GM12878 (cell line): Measurements from ENCODE around the gene ANKRD33B. TPM values are rescaled to one million over a fixed set of nuclear protein-coding genes. Genes with fewer than 3 reads are reported as not detected.

Experiments
- ATAC-seq: fragments of 200-7000 bp; cut with Tn5 transposase; 3 replicates; pipeline ENCODE4 v1.9.1; 2020; ENCODE audit warnings: mild to moderate bottlenecking, moderate library complexity
- BruUV-seq: library from RNA; stranded (reverse); fragments of 400-500 nt; replicated peaks from 2 replicates; lab custom pipeline; 2021; lab: Mats Ljungman, UMichigan
- CTCF ChIA-PET: fragments of 300-600 bp; sonication (Branson Sonifier 250); formaldehyde crosslinking; extraction: SDS; loops from one replicate; lab custom pipeline; 2021; ENCODE audit warnings: inconsistent platforms; lab: Yijun Ruan, JAX
- POLR2A ChIA-PET: fragments of 350-600 bp; formaldehyde crosslinking; extraction: SDS; loops from one replicate; lab custom pipeline; 2021; ENCODE audit warnings: inconsistent platforms; lab: Charles Lee
- RAD21 ChIA-PET: fragments of 300-600 bp; sonication (Branson Sonifier 250); formaldehyde crosslinking; loops from one replicate; lab custom pipeline; 2023; ENCODE audit warnings: antibody characterized with exemption; ENCODE audit not compliant: unreplicated experiment; lab: Charles Lee
- SMC1A ChIA-PET: fragments of 300-600 bp; sonication (Branson Sonifier 250); formaldehyde crosslinking; loops from one replicate; lab custom pipeline; 2023; ENCODE audit not compliant: unreplicated experiment, uncharacterized antibody; lab: Charles Lee
- DNase-seq: peaks from one replicate; pipeline ENCODE4 v3.0.0-alpha.2; 2011; ENCODE audit warnings: low read depth, low spot score
- FAIRE-seq: peaks from 3 replicates; lab custom pipeline; 2011; peaks lifted over from hg19 to GRCh38; lab: Jason Lieb, UNC
- H2AFZ ChIP-seq: 2 replicates; pipeline ENCODE4 v1.6.0; 2011; ENCODE audit warnings: low read depth, low read length, control low read depth; ENCODE audit not compliant: control insufficient read depth
- H3K27ac ChIP-seq: 2 replicates; pipeline ENCODE4 v1.5.1; 2011; ENCODE audit warnings: control low read depth; ENCODE audit not compliant: control insufficient read depth, insufficient read depth
- H3K27me3 ChIP-seq, 2 experiments: replicated peaks in 1 of 2; 2 replicates each; pipeline versions ENCODE4 v1.6.0 to v1.6.1; 2011; ENCODE audit warnings: low read length in 1 of 2; ENCODE audit not compliant: control insufficient read depth in 2 of 2, insufficient read depth in 2 of 2
- H3K36me3 ChIP-seq, 2 experiments: 2 replicates each; pipeline ENCODE4 v1.5.1; 2011; ENCODE audit warnings: low read length in 1 of 2; ENCODE audit not compliant: control insufficient read depth in 2 of 2, insufficient read depth in 2 of 2
- H3K4me1 ChIP-seq: 2 replicates; pipeline ENCODE4 v1.6.1; 2011; ENCODE audit warnings: mild to moderate bottlenecking, low read length, moderate library complexity, mixed read lengths; ENCODE audit not compliant: control insufficient read depth, insufficient read depth
- H3K4me2 ChIP-seq: 2 replicates; pipeline ENCODE4 v1.6.0; 2011; ENCODE audit warnings: control low read depth; ENCODE audit not compliant: control insufficient read depth, insufficient read depth
- H3K4me3 ChIP-seq: fragments of 200-600 bp; sonication (generic); 2 replicates; pipeline ENCODE4 v1.5.1; 2016
- H3K79me2 ChIP-seq: 2 replicates; pipeline ENCODE4 v1.6.0; 2011; ENCODE audit warnings: low read length; ENCODE audit not compliant: control insufficient read depth, insufficient read depth
- H3K9ac ChIP-seq: 2 replicates; pipeline ENCODE4 v1.8.0; 2011; ENCODE audit warnings: low read length, control low read depth, mixed read lengths; ENCODE audit not compliant: control insufficient read depth, insufficient read depth
- H3K9me3 ChIP-seq: replicated peaks from 3 replicates; pipeline ENCODE4 v1.5.1; 2011; ENCODE audit warnings: mild to moderate bottlenecking, low read length; ENCODE audit not compliant: control insufficient read depth, insufficient read depth
- H4K20me1 ChIP-seq: 2 replicates; pipeline ENCODE4 v1.6.0; 2011; ENCODE audit not compliant: control insufficient read depth, insufficient read depth
- CHD1 ChIP-seq: IDR thresholded peaks from 2 replicates; pipeline ENCODE4 v1.6.1; 2012; ENCODE audit warnings: low read depth, low read length, improper control_type of control experiment
- CREB1 ChIP-seq: IDR thresholded peaks from 2 replicates; pipeline ENCODE4 v1.6.1; 2012; ENCODE audit warnings: low read depth, mild to moderate bottlenecking, inconsistent platforms
- GATAD2B ChIP-seq: fragments of 450-650 bp; conservative IDR thresholded peaks from 2 replicates; pipeline ENCODE4 v1.6.1; 2017; ENCODE audit warnings: low read depth, mild to moderate bottlenecking, moderate library complexity
- MEF2B ChIP-seq: fragments of 450-650 bp; IDR thresholded peaks from 2 replicates; pipeline ENCODE4 v1.6.1; 2018; ENCODE audit warnings: mild to moderate bottlenecking, moderate library complexity; ENCODE audit not compliant: partially characterized antibody, poor library complexity, severe bottlenecking
- NFYB ChIP-seq: IDR thresholded peaks from 2 replicates; pipeline ENCODE4 v1.6.1; 2011; ENCODE audit warnings: low read depth, mild to moderate bottlenecking, low read length, improper control_type of control experiment, moderate library complexity; ENCODE audit not compliant: insufficient read depth
- PML ChIP-seq: IDR thresholded peaks from 2 replicates; pipeline ENCODE4 v1.6.1; 2012; ENCODE audit warnings: low read length, inconsistent platforms
- POLR2AphosphoS2 ChIP-seq: IDR thresholded peaks from 2 replicates; pipeline ENCODE4 v1.6.1; 2011; ENCODE audit warnings: low read depth, mild to moderate bottlenecking, low read length, improper control_type of control experiment, moderate library complexity
- RAD21 ChIP-seq: IDR thresholded peaks from 2 replicates; pipeline ENCODE4 v1.6.1; 2011; ENCODE audit warnings: mild to moderate bottlenecking, low read depth, low read length, moderate library complexity; ENCODE audit not compliant: insufficient read depth
- RBBP5 ChIP-seq: fragments of 200-600 bp; sonication (generic); conservative IDR thresholded peaks from 2 replicates; pipeline ENCODE4 v1.6.1; 2016
- SMAD5 ChIP-seq: IDR thresholded peaks from 2 replicates; pipeline ENCODE4 v1.6.1; 2016; ENCODE audit warnings: antibody characterized with exemption, low read depth
- SREBF2 ChIP-seq: IDR thresholded peaks from 2 replicates; pipeline ENCODE4 v1.6.1; 2012; ENCODE audit warnings: mild to moderate bottlenecking, low read length
- ZNF274 ChIP-seq: IDR thresholded peaks from one replicate; pipeline ENCODE4 v1.8.0; 2011; ENCODE audit not compliant: insufficient read length, insufficient read depth
- ZZZ3 ChIP-seq: IDR thresholded peaks from 2 replicates; pipeline ENCODE4 v1.6.1; 2011; ENCODE audit warnings: low read depth; ENCODE audit not compliant: control insufficient read depth, insufficient read length
- WGBS: methylation state at CpG from one replicate; pipeline ENCODE4 v1.1.6; 2016; ENCODE audit warnings: low lambda C conversion rate; ENCODE audit not compliant: insufficient replicate concordance, insufficient coverage; ENCODE audit errors: missing lambda C conversion rate; 5-methylcytosine and 5-hydroxymethylcytosine counted together
- in situ Hi-C: fragments of 300-500 bp; cut with MboI; formaldehyde crosslinking; loops from 9 replicates; pipeline ENCODE4 v1.14.3; 2018; ENCODE audit warnings: mixed read lengths
- intact Hi-C: fragments of 100-400 bp; cut with micrococcal nuclease; formaldehyde crosslinking; loops from one replicate; pipeline ENCODE4 v1.14.2; 2022; ENCODE audit not compliant: unreplicated experiment
- polyA plus RNA-seq, 11 experiments: library from polyadenylated mRNA; depleted of rRNA in 4 of 11; unstranded in 6 of 11; stranded (reverse) in 5 of 11; fragments of >200 nt; fragmentation: Nextera tagmentation in 4 of 11; fragmentation: Illumina TruSeq in 1 of 11; extraction: Ambion mirVana in 4 of 11; extraction: Trizol in 1 of 11; gene quantifications; 1 replicate in 1 of 11; 2 replicates in 10 of 11; pipeline versions ENCODE4 v1.2.1 to v1.2.3, GENCODE V29; 2011 to 2016; ENCODE audit warnings: inconsistent platforms in 2 of 11, missing spikeins in 2 of 11, low read depth in 1 of 11
- total RNA-seq, 4 experiments: library from RNA; depleted of rRNA in 3 of 4; stranded (reverse); fragments of >200 nt in 3 of 4; fragmentation: Illumina TruSeq in 1 of 4; extraction: Trizol in 1 of 4; gene quantifications; 2 replicates each; pipeline versions ENCODE4 v1.2.1 to v1.2.3, GENCODE V29; 2013 to 2021
- TF ChIP-seq, protein P1 (sequence below): fragments of 450-650 bp; IDR thresholded peaks from 2 replicates; pipeline ENCODE4 v1.6.1; 2017; ENCODE audit warnings: borderline replicate concordance
- TF ChIP-seq, protein P2 (sequence below): IDR thresholded peaks from 2 replicates; pipeline ENCODE4 v1.6.1; 2011; ENCODE audit warnings: low read depth, low read length, improper control_type of control experiment, borderline replicate concordance
- TF ChIP-seq, protein P3 (sequence below): fragments of 450-650 bp; IDR thresholded peaks from 2 replicates; pipeline ENCODE4 v1.6.1; 2016; ENCODE audit warnings: mild to moderate bottlenecking
- TF ChIP-seq, protein P4 (sequence below): fragments of 450-650 bp; IDR thresholded peaks from 2 replicates; pipeline ENCODE4 v1.6.1; 2017; ENCODE audit warnings: mild to moderate bottlenecking, moderate library complexity

The ANKRD33B gene
- total and polyA plus RNA-seq, 10 of the 15 experiments (the other 5 are each of a cell fraction or from before 2014, with no cell fraction given), result 4.9 to 61.6 (median 15.6) TPM

DNA sequence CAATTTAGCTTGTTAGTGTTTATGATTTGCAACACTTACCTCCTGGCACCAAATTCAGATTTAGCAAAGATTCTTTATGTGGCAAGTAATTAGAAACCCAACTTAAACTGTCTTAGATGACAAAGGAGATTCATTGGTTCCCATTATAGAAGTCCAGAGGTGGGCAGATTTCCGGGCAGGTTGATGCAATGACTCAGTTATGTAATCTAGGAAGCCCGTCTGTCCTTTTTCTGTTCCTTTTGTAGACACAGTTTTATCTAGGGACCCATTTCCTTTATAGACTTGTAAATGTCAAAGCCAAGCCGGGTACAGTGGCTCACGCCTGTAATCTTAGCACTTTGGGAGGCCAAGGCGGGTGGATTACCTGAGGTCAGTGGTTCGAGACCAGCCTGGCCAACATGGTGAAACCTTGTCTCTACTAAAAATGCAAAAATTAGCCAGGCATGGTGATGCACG, 20.3 kb upstream of the ANKRD33B start:
- H3K4me1 ChIP-seq, result 0 out of 2 replicates have a peak, but pooled peaks cover 2% of the 10 kb centered on the region
- no peaks in the 10 kb centered on the region for H3K79me2 ChIP-seq
- H3K27me3 ChIP-seq, result no peaks in the 10 kb centered on the region; a peak in 1 of 4 replicates
- BruUV-seq, result no TSS peak
- no peaks in the 10 kb centered on the region; the same call in 2 of the 3 replicates for H3K9me3 ChIP-seq
- intact Hi-C loops, result no loop called here
- WGBS, result 13% methylated on average over 7 of the region's 7 CpGs
- TF ChIP-seq SMAD5, result no peak
- TF ChIP-seq, protein P1, sequence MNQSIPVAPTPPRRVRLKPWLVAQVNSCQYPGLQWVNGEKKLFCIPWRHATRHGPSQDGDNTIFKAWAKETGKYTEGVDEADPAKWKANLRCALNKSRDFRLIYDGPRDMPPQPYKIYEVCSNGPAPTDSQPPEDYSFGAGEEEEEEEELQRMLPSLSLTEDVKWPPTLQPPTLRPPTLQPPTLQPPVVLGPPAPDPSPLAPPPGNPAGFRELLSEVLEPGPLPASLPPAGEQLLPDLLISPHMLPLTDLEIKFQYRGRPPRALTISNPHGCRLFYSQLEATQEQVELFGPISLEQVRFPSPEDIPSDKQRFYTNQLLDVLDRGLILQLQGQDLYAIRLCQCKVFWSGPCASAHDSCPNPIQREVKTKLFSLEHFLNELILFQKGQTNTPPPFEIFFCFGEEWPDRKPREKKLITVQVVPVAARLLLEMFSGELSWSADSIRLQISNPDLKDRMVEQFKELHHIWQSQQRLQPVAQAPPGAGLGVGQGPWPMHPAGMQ, result no peak
- TF ChIP-seq CHD1, result no peak
- no peak for TF ChIP-seq SREBF2
- no peak for TF ChIP-seq ZZZ3
- TF ChIP-seq, protein P2, sequence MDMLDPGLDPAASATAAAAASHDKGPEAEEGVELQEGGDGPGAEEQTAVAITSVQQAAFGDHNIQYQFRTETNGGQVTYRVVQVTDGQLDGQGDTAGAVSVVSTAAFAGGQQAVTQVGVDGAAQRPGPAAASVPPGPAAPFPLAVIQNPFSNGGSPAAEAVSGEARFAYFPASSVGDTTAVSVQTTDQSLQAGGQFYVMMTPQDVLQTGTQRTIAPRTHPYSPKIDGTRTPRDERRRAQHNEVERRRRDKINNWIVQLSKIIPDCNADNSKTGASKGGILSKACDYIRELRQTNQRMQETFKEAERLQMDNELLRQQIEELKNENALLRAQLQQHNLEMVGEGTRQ, result no peak
- no peak for TF ChIP-seq RBBP5
- no peak for TF ChIP-seq PML
- TF ChIP-seq NFYB, result no peak
- no peak for TF ChIP-seq RAD21
- TF ChIP-seq POLR2AphosphoS2, result no peak
- no peak for TF ChIP-seq CREB1
- TF ChIP-seq, protein P3, sequence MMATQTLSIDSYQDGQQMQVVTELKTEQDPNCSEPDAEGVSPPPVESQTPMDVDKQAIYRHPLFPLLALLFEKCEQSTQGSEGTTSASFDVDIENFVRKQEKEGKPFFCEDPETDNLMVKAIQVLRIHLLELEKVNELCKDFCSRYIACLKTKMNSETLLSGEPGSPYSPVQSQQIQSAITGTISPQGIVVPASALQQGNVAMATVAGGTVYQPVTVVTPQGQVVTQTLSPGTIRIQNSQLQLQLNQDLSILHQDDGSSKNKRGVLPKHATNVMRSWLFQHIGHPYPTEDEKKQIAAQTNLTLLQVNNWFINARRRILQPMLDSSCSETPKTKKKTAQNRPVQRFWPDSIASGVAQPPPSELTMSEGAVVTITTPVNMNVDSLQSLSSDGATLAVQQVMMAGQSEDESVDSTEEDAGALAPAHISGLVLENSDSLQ, result no peak
- TF ChIP-seq, protein P4, sequence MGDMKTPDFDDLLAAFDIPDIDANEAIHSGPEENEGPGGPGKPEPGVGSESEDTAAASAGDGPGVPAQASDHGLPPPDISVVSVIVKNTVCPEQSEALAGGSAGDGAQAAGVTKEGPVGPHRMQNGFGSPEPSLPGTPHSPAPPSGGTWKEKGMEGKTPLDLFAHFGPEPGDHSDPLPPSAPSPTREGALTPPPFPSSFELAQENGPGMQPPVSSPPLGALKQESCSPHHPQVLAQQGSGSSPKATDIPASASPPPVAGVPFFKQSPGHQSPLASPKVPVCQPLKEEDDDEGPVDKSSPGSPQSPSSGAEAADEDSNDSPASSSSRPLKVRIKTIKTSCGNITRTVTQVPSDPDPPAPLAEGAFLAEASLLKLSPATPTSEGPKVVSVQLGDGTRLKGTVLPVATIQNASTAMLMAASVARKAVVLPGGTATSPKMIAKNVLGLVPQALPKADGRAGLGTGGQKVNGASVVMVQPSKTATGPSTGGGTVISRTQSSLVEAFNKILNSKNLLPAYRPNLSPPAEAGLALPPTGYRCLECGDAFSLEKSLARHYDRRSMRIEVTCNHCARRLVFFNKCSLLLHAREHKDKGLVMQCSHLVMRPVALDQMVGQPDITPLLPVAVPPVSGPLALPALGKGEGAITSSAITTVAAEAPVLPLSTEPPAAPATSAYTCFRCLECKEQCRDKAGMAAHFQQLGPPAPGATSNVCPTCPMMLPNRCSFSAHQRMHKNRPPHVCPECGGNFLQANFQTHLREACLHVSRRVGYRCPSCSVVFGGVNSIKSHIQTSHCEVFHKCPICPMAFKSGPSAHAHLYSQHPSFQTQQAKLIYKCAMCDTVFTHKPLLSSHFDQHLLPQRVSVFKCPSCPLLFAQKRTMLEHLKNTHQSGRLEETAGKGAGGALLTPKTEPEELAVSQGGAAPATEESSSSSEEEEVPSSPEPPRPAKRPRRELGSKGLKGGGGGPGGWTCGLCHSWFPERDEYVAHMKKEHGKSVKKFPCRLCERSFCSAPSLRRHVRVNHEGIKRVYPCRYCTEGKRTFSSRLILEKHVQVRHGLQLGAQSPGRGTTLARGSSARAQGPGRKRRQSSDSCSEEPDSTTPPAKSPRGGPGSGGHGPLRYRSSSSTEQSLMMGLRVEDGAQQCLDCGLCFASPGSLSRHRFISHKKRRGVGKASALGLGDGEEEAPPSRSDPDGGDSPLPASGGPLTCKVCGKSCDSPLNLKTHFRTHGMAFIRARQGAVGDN, result no peak
- TF ChIP-seq ZNF274, result no peak
- no peak for TF ChIP-seq GATAD2B
- TF ChIP-seq MEF2B, result no peak
- H2AFZ ChIP-seq, result no peak overlapping the region
- ChIA-PET CTCF (interaction anchor here (1.1 kb wide), 1 partner anchor 64 kb away, joined by 3 read pairs; no protein-coding TSS in a partner anchor), RAD21 (no interaction called here), SMC1A (interaction anchor here (0.9 to 1.4 kb wide), 4 partner anchors 16 to 146 kb away, joined by 3 read pairs; no protein-coding TSS in a partner anchor), POLR2A (no interaction called here)
- no peak overlapping the region for H3K4me3 ChIP-seq
- H4K20me1 ChIP-seq, result no peaks in the 10 kb centered on the region
- in situ Hi-C loops, result no loop called here
- H3K9ac ChIP-seq, result no peak overlapping the region
- H3K27ac ChIP-seq, result no peak overlapping the region
- H3K36me3 ChIP-seq, result no peaks in the 10 kb centered on the region
- ATAC-seq (no peak), DNase-seq (no peak), FAIRE-seq (no peak)
- H3K4me2 ChIP-seq, result no peak overlapping the region
